Stimulated activated CD8-positive, alpha-beta memory T cell treated with anti-CD3 and anti-CD28 coated beads, Interleukin-2, amount 100 ng/mL, for 48 hours (primary cell): Measurements from ENCODE around the gene ST14.
"Not testable (repeated sequence)": the region's sequence is repeated elsewhere in the genome, so short reads cannot be mapped to it uniquely, and the experiment has no call there.

ENCODE experiments used
- DNase-seq, 2 donors: peaks; one replicate each; pipeline ENCODE4 v3.0.0-alpha.2; 2020; ENCODE audit warnings: low read depth in 2 of 2

ST14 gene

DNA sequence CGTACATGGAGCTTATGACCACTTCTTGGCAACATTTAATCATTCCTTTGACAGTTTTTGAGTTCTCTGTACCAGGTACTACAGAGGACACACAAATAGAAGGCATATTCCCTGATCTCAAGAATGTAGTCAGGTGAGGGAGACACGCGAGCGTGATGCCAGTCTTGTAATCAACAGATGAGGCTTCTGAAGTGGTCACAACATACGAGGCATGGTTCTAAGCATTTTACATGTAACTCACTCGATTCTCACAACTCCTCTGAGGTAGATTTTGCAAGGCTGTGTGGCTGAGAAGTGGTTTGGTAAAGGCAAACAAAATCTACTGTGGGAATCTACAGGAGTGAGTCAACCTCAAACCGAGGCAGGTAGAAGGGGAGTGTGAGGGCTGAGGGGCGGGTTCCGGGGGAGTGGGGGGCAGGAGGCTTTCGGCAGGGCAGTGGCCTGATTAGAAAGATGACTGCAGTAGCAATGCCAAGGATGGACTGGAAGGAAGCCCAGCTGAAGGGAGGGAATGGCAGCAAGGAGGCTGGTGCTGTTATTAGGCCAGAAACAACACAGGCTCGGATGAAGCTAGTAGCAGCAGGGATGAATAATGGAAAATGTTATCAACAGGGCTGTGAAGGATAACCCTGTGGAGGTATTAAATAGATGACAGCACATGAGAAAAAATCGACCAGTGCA, 63.8 kb downstream of the ST14 start:
- peak in 1 of 2 donors; percentile 4 for DNase-seq

DNA sequence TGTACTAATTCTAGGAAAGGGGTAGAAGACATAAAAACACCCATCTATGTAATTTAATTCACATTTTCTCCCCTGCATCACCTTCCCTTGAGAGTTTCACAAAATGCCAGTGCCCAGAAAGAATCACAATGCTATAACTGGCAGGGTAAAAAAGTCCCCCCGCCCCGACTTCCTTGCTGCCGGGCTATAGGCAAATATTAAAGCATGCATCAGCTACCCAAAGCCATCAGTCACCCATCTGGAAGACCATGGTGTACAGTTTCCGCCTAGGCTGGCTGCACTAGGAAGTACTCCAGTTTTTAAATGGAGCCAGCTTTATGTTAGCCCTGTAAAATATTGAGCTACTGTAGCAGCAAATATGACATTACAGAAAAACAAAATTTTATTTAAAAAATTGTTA, 67.8 kb downstream of the ST14 start:
- DNase-seq = no peak

DNA sequence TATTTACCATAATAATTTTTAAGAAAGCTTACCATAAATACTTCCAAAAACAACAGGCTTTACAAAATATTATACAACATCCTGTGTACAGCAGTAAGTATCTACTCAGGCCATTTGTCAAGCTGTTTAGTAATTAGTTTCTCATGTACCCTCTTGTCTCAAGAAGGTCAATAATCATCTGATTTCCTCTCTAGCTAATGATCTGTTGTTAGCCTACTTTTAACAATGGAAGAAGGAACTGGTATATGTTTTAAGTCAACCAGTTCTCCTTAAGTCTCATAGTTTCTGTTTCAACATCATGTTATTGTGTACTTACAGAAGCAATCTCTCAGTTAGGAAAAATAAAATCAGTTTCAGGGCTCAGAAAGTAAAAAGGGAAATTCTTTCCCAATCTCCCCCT, 73.9 kb downstream of the ST14 start:
- DNase-seq = not testable (repeated sequence)

GRCh38 chr11:130233888-130234287, 74.3 kb downstream of the ST14 start:
- not testable (repeated sequence) for DNase-seq

- DNase-seq = no peak
Observed at GRCh38 chr11:130234315-130234714, 74.7 kb downstream of the ST14 start.

DNA sequence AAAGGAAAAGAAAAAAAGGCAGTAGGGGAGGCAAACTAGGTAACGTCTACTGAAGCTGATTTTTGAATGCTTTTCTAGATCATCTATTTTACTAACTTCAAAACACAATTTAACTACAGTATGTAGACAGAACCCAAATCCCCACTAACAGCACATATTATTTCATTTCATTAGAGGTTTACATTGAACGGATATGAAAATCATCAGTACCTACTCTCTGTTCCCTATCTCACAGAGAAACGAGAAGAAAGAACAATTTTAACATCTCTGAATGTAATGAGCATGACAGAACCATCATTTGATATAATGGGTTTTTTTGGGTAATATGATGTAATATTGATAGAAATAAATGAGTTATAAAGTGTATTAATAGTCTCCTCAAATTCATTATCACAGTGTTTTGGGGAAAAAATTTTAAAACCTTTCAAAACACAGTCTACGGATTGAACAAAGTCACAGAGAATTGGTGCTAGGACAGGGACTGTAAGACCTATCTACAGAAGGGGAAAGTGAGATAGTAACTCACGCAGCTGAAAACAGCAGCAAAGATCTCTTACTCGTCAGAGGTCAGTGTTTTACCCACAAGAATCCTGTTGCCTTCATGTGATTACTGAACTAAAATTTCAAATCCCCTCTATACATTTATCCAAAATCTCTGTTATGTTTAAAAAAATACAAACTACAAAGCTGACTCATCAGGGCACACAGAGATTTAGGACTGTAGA, 77.9 kb downstream of the ST14 start:
- no peak for DNase-seq

GRCh38 chr11:130241713-130242112, 82.1 kb downstream of the ST14 start:
- DNase-seq = no peak

GRCh38 chr11:130243816-130244215, 84.2 kb downstream of the ST14 start:
- DNase-seq = no peak

DNA sequence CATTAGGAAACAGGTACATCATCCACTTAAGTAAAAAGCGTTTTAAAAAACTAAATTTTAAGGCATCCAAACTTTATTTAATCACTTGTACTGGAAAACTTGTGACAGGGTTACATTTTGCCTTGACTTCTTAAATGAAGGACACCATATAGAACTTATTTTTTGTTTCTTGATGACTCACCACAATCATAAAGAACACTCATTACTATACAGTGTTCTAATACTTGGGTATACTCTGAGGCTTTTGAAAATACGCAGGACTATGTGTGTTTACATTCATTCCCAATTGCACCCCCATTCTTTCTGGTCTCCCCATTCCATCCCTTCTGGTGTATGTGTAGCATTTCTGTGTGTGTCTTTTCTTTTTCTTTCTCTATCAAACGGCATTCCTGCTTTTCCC, 85.3 kb downstream of the ST14 start:
- no peak for DNase-seq

DNA sequence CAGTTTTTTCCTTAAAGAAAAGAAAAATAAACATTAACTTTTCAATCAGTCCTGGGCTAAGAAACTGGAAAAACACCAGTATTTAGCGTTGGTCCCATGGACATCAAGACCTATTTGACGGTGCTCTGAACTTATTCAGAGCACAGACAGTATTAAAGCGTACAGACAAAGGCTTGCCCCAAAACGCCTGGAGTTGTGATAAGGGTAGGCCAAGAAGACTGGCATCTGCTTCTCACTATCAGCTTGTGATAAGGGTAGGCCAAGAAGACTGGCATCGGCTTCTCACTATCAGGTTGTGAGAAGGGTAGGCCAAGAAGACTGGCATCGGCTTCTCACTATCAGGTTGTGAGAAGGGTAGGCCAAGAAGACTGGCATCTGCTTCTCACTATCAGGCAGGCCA, 85.8 kb downstream of the ST14 start:
- not testable (repeated sequence) for DNase-seq

- DNase-seq = no peak
Observed at GRCh38 chr11:130246270-130246669, 86.7 kb downstream of the ST14 start.

DNA sequence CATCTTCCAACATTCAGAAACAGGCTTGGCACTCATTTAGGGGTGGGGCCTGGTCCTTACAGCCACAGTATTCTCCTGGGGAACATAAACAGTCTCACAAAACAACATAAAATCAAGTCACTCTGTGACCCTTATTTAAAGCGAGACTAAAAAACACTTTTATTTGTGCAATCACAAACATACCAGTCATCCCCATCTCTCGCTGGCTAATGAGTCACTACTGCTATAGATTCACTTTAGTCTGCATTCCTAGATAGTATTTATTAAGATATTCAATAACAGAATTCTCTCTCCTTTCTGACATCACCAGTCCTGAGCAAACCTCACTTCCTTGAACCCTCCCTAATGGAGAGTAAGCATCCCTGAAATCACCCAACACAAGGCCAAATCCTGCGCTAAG, 87.2 kb downstream of the ST14 start:
- no peak for DNase-seq

DNA sequence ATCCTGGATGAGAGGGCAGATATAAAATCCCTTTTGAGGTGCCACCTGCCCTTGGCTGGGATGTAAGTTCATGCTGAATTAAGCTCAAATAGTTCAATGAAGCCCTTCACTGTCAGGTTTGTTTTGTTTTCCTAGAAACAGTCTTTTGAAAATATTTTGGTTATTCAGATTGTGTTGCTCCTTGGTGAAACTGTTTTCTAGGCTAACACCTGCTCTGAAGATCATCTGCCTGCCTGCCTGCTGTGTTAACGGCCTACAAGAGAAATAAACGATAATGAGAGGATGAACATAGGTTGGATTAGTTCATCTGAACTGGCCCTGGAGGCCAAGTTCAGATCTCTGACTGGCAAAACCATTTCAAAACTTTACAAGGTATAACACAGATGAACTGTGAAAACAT, 87.7 kb downstream of the ST14 start:
- DNase-seq = no peak

- DNase-seq = no peak
Observed at GRCh38 chr11:130249371-130249770, 89.8 kb downstream of the ST14 start.

GRCh38 chr11:130249929-130250328, 90.3 kb downstream of the ST14 start:
- not testable (repeated sequence) for DNase-seq

- not testable (repeated sequence) for DNase-seq
Observed at GRCh38 chr11:130251763-130252162, 92.2 kb downstream of the ST14 start.
